HepG2 (cell line): ENCODE data around the gene PGRMC1. TPM values are rescaled to one million over a fixed set of nuclear protein-coding genes. Genes with fewer than 3 reads are reported as not detected.
A peak's percentile ranks its signal among the peaks of the same experiment; 100 is the strongest.

Experiments
- ATAC-seq: fragments of 200-7000 bp; cut with Tn5 transposase; 3 replicates; pipeline ENCODE4 v1.9.1; 2020; ENCODE audit warnings: mild to moderate bottlenecking, moderate library complexity
- BruUV-seq: library from RNA; stranded (reverse); fragments of 400-500 nt; replicated peaks from 2 replicates; lab custom pipeline; 2021; lab: Mats Ljungman, UMichigan
- CTCF ChIA-PET: fragments of 300-600 bp; formaldehyde crosslinking; extraction: SDS; loops from one replicate; lab custom pipeline; 2021; ENCODE audit warnings: low total read pairs, inconsistent platforms, low intra/inter-chr PET ratio; lab: Yijun Ruan, JAX
- POLR2A ChIA-PET: fragments of 350-600 bp; sonication (Branson Sonifier 250); formaldehyde crosslinking; loops from one replicate; lab custom pipeline; 2020; ENCODE audit warnings: antibody characterized with exemption, inconsistent platforms; lab: Yijun Ruan, JAX
- DNase-seq: peaks from one replicate; pipeline ENCODE4 v3.0.0-alpha.2; 2015; ENCODE audit warnings: low spot score
- FAIRE-seq: peaks from 3 replicates; lab custom pipeline; 2011; peaks lifted over from hg19 to GRCh38; lab: Jason Lieb, UNC
- H2AFZ ChIP-seq: one replicate; pipeline ENCODE4 v1.6.1; 2011; ENCODE audit warnings: low read length, inconsistent platforms
- H3K27ac ChIP-seq: fragments of 300-600 bp; 3 replicates; pipeline ENCODE4 v1.8.0; 2011; ENCODE audit warnings: mixed run types, mild to moderate bottlenecking, mixed read lengths, low read length, inconsistent platforms; ENCODE audit not compliant: insufficient read depth; ENCODE audit errors: extremely low read length
- H3K27me3 ChIP-seq, 2 experiments: fragments of 200-600 bp in 1 of 2; 2 replicates in 1 of 2; 3 replicates in 1 of 2; pipeline versions ENCODE4 v1.6.0 to v1.8.0; 2011; ENCODE audit warnings: low read length in 2 of 2, mild to moderate bottlenecking in 2 of 2, moderate library complexity in 2 of 2, inconsistent platforms in 1 of 2; ENCODE audit not compliant: insufficient read depth in 2 of 2, control insufficient read depth in 1 of 2
- H3K36me3 ChIP-seq, 2 experiments: fragments of 200-600 bp in 1 of 2; replicated peaks in 1 of 2; 2 replicates in 1 of 2; 3 replicates in 1 of 2; pipeline versions ENCODE4 v1.5.1 to v1.8.0; 2011; ENCODE audit warnings: low read length in 2 of 2, inconsistent platforms in 1 of 2; ENCODE audit not compliant: insufficient read depth in 2 of 2, control insufficient read depth in 1 of 2
- H3K4me1 ChIP-seq: 2 replicates; pipeline ENCODE4 v1.5.1; 2012; ENCODE audit warnings: low read length, inconsistent platforms; ENCODE audit not compliant: insufficient read depth
- H3K4me2 ChIP-seq: 2 replicates; pipeline ENCODE4 v1.6.0; 2011; ENCODE audit warnings: low read depth, low read length, inconsistent platforms
- H3K4me3 ChIP-seq, 3 experiments: fragments of 200-600 bp in 1 of 3; sonication (generic), shearing (Covaris generic) in 1 of 3; replicated peaks in 1 of 3; 2 replicates each; pipeline ENCODE4 v1.5.1; 2011 to 2016; ENCODE audit warnings: low read length in 3 of 3, inconsistent platforms in 2 of 3, low read depth in 2 of 3, mild to moderate bottlenecking in 2 of 3, control low read depth in 1 of 3, mixed read lengths in 1 of 3; ENCODE audit not compliant: insufficient read depth in 1 of 3
- H3K79me2 ChIP-seq: one replicate; pipeline ENCODE4 v1.6.1; 2011; ENCODE audit warnings: low read length, inconsistent platforms; ENCODE audit not compliant: insufficient read depth
- H3K9ac ChIP-seq: 2 replicates; pipeline ENCODE4 v1.6.0; 2011; ENCODE audit warnings: mild to moderate bottlenecking, low read depth, low read length, inconsistent platforms; ENCODE audit not compliant: insufficient read depth
- H3K9me3 ChIP-seq: 2 replicates; pipeline ENCODE4 v1.5.1; 2012; ENCODE audit warnings: mild to moderate bottlenecking, low read length
- H4K20me1 ChIP-seq: 2 replicates; pipeline ENCODE4 v1.6.0; 2011; ENCODE audit warnings: inconsistent platforms, mild to moderate bottlenecking, low read length, moderate library complexity; ENCODE audit not compliant: insufficient read depth
- CC2D1A ChIP-seq: sonication (generic); formaldehyde crosslinking; IDR thresholded peaks from 2 replicates; pipeline ENCODE4 v1.8.1; 2023; ENCODE audit warnings: mild to moderate bottlenecking, missing genetic modification reagents
- FOXJ3 ChIP-seq: sonication (generic); formaldehyde crosslinking; IDR thresholded peaks from 2 replicates; pipeline ENCODE4 v1.4.0; 2020; ENCODE audit warnings: missing genetic modification reagents, mild to moderate bottlenecking, borderline replicate concordance
- HIC2 ChIP-seq: sonication (generic); formaldehyde crosslinking; IDR thresholded peaks from 2 replicates; pipeline ENCODE4 v1.9.0; 2022; ENCODE audit warnings: low read depth, missing genetic modification reagents
- NFE2L2 ChIP-seq: fragments of 150-350 bp; IDR thresholded peaks from 2 replicates; pipeline ENCODE4 v1.6.1; 2014; ENCODE audit warnings: low read length
- PAF1 ChIP-seq: IDR thresholded peaks from 2 replicates; pipeline ENCODE4 v1.6.1; 2016; ENCODE audit warnings: missing genetic modification reagents, missing compliant biosample characterization
- RORA ChIP-seq: sonication (generic); formaldehyde crosslinking; IDR thresholded peaks from 2 replicates; pipeline ENCODE4 v1.5.0; 2020; ENCODE audit warnings: mild to moderate bottlenecking, missing genetic modification reagents, moderate library complexity
- TAF15 ChIP-seq: fragments of 200-400 bp; formaldehyde crosslinking; IDR thresholded peaks from one replicate; pipeline ENCODE4 v1.6.1; 2018; ENCODE audit warnings: mild to moderate bottlenecking, low read depth, low read length; ENCODE audit not compliant: poor library complexity, severe bottlenecking
- TGIF2 ChIP-seq: IDR thresholded peaks from 2 replicates; pipeline ENCODE4 v1.6.1; 2016; ENCODE audit warnings: control low read depth, missing compliant biosample characterization
- ZBTB26 ChIP-seq: IDR thresholded peaks from 2 replicates; pipeline ENCODE4 v1.6.1; 2016; ENCODE audit warnings: missing compliant biosample characterization, missing genetic modification reagents, borderline replicate concordance
- ZBTB3 ChIP-seq: sonication (generic); formaldehyde crosslinking; IDR thresholded peaks from 2 replicates; pipeline ENCODE4 v1.4.0; 2020; ENCODE audit warnings: low read depth, mild to moderate bottlenecking, moderate library complexity, missing genetic modification reagents, borderline replicate concordance
- ZNF280B ChIP-seq: sonication (generic); formaldehyde crosslinking; IDR thresholded peaks from 2 replicates; pipeline ENCODE4 v1.5.0; 2020; ENCODE audit warnings: missing genetic modification reagents, mild to moderate bottlenecking, borderline replicate concordance
- ZNF367 ChIP-seq: sonication (generic); formaldehyde crosslinking; IDR thresholded peaks from 2 replicates; pipeline ENCODE4 v1.4.0; 2020; ENCODE audit warnings: missing genetic modification reagents, borderline replicate concordance
- ZNF44 ChIP-seq: sonication (generic); formaldehyde crosslinking; IDR thresholded peaks from 2 replicates; pipeline ENCODE4 v1.5.1; 2020; ENCODE audit warnings: mild to moderate bottlenecking, missing genetic modification reagents
- ZNF549 ChIP-seq: sonication (generic); formaldehyde crosslinking; IDR thresholded peaks from 2 replicates; pipeline ENCODE4 v1.5.0; 2020; ENCODE audit warnings: missing genetic modification reagents
- ZNF737 ChIP-seq: sonication (generic); formaldehyde crosslinking; IDR thresholded peaks from 2 replicates; pipeline ENCODE4 v1.5.0; 2020; ENCODE audit warnings: missing genetic modification reagents, mild to moderate bottlenecking, borderline replicate concordance
- ZNF746 ChIP-seq: sonication (generic); formaldehyde crosslinking; IDR thresholded peaks from 2 replicates; pipeline ENCODE4 v1.8.0; 2022; ENCODE audit warnings: mild to moderate bottlenecking, missing genetic modification reagents
- WGBS: methylation state at CpG from one replicate; pipeline ENCODE4 v1.1.6; 2017; ENCODE audit warnings: low lambda C conversion rate; 5-methylcytosine and 5-hydroxymethylcytosine counted together
- in situ Hi-C: cut with HindIII; loops from 2 replicates; pipeline ENCODE4 v1.10.0; 2017; ENCODE audit warnings: low pct_unique_long_range_greater_than_20kb; ENCODE audit not compliant: extremely low pct_ligation_motif_present
- intact Hi-C: fragments of 100-400 bp; cut with micrococcal nuclease; formaldehyde crosslinking; loops from one replicate; pipeline ENCODE4 v1.10.0; 2022; ENCODE audit not compliant: unreplicated experiment
- polyA plus RNA-seq, 8 experiments: library from polyadenylated mRNA; depleted of rRNA in 3 of 8; stranded (reverse) in 7 of 8; unstranded in 1 of 8; fragments of >200 nt; fragmentation: Illumina TruSeq in 4 of 8; extraction: Trizol in 4 of 8; gene quantifications; 2 replicates each; pipeline versions ENCODE4 v1.2.1 to v1.2.3, GENCODE V29; 2011 to 2016; ENCODE audit warnings: low read depth in 4 of 8, missing spikeins in 1 of 8, mixed read lengths in 1 of 8; ENCODE audit not compliant: insufficient read depth in 1 of 8
- total RNA-seq, 5 experiments: library from RNA; depleted of rRNA; stranded (reverse); fragments of >200 nt; fragmentation: Illumina TruSeq; extraction: Trizol; gene quantifications; 2 replicates each; pipeline ENCODE4 v1.2.3, GENCODE V29; 2016; ENCODE audit warnings: low read depth in 1 of 5
- TF ChIP-seq, protein P1 (sequence below): sonication (generic); formaldehyde crosslinking; IDR thresholded peaks from 2 replicates; pipeline ENCODE4 v1.5.0; 2020; ENCODE audit warnings: mild to moderate bottlenecking, missing genetic modification reagents, borderline replicate concordance

Gene PGRMC1
- total and polyA plus RNA-seq, 2 of the 13 experiments (the other 11 are each of a cell fraction or from before 2014, with no cell fraction given) = 44.7 to 124 TPM

- Histone ChIP-seq H4K20me1 (no peaks in the 10 kb centered on the region), H3K79me2 (peaks cover 38% of the 10 kb centered on the region), H3K9me3 (no peaks in the 10 kb centered on the region), H3K4me1 (peaks cover 47% of the 10 kb centered on the region), H3K9ac (no peak overlapping the region), H3K4me3 (no peak overlapping the region), H3K27ac (no peak overlapping the region), H3K4me2 (0 out of 2 replicates have a peak overlapping the region, but pooled peaks have one; percentile 12)
- POLR2A ChIA-PET = no interaction called here
- 100% methylated on average over 1 of the region's 3 CpGs for WGBS
- CTCF ChIA-PET = no interaction called here
- DNase-seq = no peak
- in situ Hi-C loops = no loop called here
- no peak for ATAC-seq
- FAIRE-seq = no peak
- TF ChIP-seq PAF1 = no peak
- TF ChIP-seq ZNF737 (CRISPR knock-in tag) = no peak
- no peak for TF ChIP-seq ZNF44 (CRISPR knock-in tag)
- TF ChIP-seq ZBTB3 = no peak
- no peak for TF ChIP-seq TGIF2 (CRISPR knock-in tag)
- TF ChIP-seq ZNF280B (CRISPR knock-in tag) = no peak
- TF ChIP-seq CC2D1A = no peak
- TF ChIP-seq FOXJ3 (CRISPR knock-in tag) = no peak
- TF ChIP-seq, protein P1, sequence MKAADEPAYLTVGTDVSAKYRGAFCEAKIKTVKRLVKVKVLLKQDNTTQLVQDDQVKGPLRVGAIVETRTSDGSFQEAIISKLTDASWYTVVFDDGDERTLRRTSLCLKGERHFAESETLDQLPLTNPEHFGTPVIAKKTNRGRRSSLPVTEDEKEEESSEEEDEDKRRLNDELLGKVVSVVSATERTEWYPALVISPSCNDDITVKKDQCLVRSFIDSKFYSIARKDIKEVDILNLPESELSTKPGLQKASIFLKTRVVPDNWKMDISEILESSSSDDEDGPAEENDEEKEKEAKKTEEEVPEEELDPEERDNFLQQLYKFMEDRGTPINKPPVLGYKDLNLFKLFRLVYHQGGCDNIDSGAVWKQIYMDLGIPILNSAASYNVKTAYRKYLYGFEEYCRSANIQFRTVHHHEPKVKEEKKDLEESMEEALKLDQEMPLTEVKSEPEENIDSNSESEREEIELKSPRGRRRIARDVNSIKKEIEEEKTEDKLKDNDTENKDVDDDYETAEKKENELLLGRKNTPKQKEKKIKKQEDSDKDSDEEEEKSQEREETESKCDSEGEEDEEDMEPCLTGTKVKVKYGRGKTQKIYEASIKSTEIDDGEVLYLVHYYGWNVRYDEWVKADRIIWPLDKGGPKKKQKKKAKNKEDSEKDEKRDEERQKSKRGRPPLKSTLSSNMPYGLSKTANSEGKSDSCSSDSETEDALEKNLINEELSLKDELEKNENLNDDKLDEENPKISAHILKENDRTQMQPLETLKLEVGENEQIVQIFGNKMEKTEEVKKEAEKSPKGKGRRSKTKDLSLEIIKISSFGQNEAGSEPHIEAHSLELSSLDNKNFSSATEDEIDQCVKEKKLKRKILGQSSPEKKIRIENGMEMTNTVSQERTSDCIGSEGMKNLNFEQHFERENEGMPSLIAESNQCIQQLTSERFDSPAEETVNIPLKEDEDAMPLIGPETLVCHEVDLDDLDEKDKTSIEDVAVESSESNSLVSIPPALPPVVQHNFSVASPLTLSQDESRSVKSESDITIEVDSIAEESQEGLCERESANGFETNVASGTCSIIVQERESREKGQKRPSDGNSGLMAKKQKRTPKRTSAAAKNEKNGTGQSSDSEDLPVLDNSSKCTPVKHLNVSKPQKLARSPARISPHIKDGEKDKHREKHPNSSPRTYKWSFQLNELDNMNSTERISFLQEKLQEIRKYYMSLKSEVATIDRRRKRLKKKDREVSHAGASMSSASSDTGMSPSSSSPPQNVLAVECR (CRISPR knock-in tag) = no peak
- no peak for TF ChIP-seq ZBTB26 (CRISPR knock-in tag)
- no peak for TF ChIP-seq ZNF549 (CRISPR knock-in tag)
- no peak for TF ChIP-seq RORA (CRISPR knock-in tag)
- TF ChIP-seq ZNF367 (CRISPR knock-in tag) = no peak
- no peak for TF ChIP-seq ZNF746 (CRISPR knock-in tag)
- TF ChIP-seq HIC2 (CRISPR knock-in tag) = no peak
- no peak for TF ChIP-seq NFE2L2
- no peak for TF ChIP-seq TAF15
- TF ChIP-seq, all 625 proteins: peak for 0
- no TSS peak for BruUV-seq
- H3K36me3 ChIP-seq = peaks cover 0 to 28% of the 10 kb centered on the region in 2 experiments; a peak in 1 of 5 replicates
- intact Hi-C loops = no loop called here
- H3K27me3 ChIP-seq = no peaks in the 10 kb centered on the region; a peak in 1 of 5 replicates
- no peak overlapping the region for H2AFZ ChIP-seq
These were observed 4.3 kb downstream of the PGRMC1 start for GRCh38 chrX:119240356-119240755.
